ENCODE data around the gene TMEM108.

DNA sequence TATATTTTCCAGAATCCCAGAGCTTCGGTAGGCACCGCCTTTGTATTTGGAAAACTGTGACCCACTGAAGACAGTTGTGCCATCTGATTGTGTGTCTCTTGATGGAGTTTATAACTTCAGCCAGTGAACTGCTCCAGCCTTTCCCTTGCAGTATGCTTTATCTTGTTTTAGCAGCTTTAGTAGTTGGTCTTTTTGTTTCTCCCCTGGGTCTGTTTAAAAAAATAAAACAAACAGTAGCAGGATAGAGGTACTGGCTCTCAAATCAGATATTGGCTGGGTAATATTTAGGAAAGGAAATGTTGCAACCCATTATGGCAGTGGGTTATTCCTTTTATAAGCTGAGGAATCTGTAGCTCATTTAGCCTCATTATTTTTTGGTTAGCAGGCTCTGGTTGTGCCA is 210.2 kb downstream of the TMEM108 start:
- TF ChIP-seq, protein P1, sequence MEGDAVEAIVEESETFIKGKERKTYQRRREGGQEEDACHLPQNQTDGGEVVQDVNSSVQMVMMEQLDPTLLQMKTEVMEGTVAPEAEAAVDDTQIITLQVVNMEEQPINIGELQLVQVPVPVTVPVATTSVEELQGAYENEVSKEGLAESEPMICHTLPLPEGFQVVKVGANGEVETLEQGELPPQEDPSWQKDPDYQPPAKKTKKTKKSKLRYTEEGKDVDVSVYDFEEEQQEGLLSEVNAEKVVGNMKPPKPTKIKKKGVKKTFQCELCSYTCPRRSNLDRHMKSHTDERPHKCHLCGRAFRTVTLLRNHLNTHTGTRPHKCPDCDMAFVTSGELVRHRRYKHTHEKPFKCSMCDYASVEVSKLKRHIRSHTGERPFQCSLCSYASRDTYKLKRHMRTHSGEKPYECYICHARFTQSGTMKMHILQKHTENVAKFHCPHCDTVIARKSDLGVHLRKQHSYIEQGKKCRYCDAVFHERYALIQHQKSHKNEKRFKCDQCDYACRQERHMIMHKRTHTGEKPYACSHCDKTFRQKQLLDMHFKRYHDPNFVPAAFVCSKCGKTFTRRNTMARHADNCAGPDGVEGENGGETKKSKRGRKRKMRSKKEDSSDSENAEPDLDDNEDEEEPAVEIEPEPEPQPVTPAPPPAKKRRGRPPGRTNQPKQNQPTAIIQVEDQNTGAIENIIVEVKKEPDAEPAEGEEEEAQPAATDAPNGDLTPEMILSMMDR (IDR thresholded peaks at IDR 0.05), result no peak
- no peak for TF ChIP-seq POLR2A (IDR thresholded peaks at IDR 0.05)
- no peak for TF ChIP-seq EP300 (IDR thresholded peaks at IDR 0.05)
